Activated effector memory CD4-positive, alpha-beta T cell treated with Interleukin-2 at 50 U/mL for 16 hours (primary cell): ENCODE results near the gene TENM3.

ENCODE experiments used
- DNase-seq: peaks from one replicate; pipeline ENCODE4 v3.0.0-alpha.2; 2020

TENM3 gene

DNA sequence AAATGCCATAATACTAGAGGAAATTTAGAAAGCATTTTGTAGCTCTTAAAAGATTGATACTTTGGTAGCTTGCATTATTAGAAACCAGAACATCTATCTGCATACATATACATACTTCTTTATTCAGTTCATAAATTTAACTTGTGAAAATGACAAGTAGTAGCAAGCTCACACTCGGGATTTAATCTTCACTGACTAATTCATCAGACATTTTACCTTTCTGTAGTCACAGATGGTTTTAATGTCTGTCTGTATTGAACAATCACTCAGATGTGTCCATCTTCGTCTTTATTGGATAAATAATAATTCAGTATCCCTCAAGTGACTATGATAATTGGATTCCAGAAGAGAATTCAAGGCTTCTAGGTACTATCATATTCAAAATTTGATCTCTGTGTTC, 232.3 kb downstream of the TENM3 start:
- no peak for DNase-seq

DNA sequence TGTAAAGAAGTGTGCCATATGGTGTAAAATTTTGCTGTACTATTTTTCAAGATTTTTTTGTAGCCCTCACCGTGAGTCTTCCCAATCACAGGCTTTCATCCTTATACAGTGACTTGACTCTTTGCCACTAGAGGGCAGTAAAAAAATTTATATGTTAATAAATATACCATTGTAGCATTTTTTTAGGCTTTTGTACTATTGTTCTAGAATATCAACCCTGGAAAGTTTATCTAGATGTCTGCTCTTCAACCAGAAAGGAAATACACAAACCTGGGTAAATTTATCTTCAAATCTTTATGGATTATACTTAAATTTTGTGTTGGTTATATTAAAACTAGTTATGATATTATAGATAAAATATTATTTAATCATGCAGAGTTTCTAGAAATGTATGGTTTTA, 235.3 kb downstream of the TENM3 start:
- DNase-seq = no peak

DNA sequence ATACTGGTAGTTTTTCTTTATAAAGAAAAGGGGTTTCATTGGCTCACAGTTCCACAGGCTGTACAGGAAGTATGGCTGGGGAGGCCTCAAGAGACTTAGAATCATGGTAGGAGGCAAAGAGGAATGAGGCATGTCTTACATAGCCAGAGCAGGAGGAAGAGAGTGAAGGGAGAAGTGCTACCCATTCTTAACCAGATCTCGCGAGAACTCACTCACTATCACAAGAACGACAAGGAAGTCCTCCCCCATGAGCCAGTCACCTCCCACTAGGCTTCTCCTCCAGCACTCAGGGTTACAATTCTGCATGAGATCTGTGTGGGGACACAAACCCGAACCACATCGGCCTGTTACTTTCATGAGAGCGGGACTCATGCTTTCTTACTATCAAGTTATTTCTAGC, 240.5 kb downstream of the TENM3 start:
- no peak for DNase-seq

DNA sequence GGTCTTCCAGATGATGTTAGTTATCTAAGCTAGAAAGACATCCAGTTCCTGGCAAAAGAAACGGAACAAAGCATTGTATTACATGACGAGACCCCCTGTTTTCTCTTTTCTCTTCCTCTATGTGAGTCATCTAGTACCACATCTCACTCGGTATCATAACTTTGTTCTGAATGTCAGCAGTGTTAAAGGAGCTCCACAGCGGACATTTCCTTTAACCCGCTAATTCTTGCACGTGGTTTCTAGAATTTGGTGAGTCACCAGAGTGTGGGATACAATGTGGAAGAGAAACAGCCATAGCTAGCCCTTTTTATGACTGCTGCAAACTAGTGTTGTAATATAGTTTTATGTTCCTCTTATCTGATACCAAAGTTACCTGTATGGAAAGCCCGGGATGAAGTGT, 243.7 kb downstream of the TENM3 start:
- no peak for DNase-seq

DNA sequence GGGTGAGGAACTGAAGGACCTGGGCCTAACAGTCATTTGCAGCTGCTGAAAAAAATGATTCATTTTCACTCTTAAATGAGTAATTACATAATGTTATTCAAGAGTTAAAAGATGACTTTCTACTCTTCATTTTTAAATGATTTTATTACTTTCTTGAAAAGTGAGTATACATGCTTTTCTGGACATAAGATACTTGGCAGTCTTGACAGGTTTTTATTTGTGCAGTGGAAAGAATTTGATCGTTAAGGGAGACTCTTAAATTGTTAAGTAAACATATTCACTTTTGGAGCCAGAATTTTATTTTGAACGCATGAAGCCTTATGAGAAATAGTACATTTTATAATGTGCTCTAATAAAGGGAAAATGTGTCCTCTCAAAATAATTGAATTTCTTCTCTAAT, 245.7 kb downstream of the TENM3 start:
- no peak for DNase-seq

DNA sequence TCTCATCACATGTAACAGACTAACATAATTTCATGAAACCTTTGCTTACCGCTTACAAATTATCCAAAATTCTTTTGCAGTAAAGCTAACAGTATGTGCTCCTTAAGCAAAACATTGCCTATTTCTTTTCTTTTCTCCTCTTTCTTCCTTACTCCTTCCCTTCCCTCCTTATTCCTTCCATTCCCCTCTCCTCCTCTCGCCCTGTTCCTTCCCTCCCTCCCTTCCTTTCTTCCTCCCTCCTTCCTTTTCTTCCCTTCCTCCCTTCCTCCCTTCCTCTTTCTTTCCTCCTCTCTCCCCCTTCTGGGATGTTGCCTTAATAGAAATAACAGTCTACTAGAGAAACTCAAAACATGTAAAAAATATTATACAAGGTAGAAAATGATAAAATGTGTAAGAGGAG, 246.4 kb downstream of the TENM3 start:
- DNase-seq = no peak

DNA sequence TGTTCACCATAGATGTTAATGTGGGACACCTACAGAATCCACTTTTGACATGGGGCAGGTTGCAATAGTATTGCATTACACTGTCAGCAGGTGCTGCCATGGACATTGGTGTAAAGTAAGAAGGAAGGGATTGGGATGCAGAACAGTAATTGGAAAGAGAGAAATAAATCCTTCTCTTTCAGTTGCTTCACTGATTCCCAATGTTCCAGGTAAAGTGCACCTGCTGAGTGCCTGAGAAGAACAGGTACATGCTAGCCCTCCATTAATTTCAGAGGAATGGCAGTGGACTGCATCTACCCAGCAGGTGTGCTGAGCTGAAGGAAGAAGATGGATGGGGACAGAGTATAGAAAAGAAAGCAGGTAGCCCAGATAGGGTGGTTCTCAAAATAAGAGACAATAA, 248.5 kb downstream of the TENM3 start:
- DNase-seq = no peak

DNA sequence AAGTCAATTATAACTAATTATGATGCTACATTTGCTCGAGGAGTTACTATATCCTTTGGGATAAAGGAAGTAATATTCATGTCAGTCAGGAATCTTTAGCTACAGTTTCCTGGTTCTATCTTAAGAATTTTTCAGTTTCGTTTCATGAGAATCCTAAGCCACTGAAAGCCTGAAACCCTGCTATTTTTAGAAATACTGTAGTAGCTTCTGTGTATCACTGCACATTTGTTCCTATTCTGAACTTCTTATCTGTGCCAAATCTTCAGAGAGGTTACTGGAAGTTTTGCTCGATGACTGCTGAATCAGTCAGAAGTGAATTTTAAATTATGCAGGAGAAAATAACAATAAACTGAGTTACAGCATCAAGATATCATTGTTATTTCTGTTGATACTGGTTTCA, 249.2 kb downstream of the TENM3 start:
- no peak for DNase-seq

DNA sequence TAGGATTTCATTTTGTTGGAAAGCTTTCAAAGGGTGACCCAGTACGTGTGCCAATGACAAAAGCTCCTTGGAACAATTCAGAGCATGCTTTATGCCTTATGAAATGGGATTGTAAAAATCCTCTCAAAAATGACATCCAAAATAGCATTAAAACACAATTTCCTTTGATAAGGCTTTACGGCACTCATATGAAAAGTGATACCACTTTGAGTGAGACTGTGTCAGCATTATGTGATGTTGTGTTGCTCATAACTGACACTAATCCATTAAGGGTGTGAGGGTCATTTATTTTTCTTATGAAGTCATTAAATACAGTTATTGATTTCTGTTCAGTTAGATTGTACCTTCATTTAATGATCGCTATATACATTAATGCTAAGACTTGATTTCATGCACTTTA, 250.2 kb downstream of the TENM3 start:
- no peak for DNase-seq

DNA sequence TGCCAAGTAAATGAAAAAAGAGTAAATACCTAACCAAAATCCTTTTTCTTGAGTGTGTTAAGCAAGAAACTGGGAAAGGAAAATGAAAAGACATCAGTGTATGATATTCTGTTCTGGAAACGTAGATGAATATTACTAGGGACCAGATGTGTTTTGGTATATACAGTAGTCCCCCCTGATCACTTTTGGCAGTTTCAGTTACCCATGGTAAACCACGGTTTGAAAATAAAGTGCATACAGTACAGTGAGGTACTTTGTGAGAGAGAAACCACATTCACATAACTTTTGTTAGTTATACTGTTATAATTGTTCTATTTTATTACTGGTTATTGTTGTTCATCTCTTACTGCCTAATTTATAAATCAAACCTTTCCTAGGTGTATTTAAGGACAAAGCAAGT, 250.9 kb downstream of the TENM3 start:
- DNase-seq = no peak

DNA sequence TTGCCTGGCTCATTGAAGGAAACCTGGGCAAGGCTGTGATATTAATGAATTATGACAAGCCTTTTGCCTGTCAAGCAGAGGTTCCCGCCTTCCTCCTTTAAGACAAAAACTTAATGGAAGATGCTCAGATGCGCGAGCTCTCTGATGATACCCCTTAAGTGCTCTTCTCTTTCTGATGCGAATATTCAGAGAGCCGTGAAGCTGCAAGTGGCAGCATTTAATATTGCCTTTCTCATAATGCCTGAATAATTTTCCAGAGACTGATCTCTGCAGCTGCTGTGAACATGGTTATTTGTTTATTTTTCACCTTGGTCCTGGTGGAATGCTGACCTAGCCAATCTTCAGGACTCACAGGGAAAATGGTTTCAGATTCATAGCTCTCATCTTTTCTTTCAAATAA, 251.8 kb downstream of the TENM3 start:
- DNase-seq = no peak

DNA sequence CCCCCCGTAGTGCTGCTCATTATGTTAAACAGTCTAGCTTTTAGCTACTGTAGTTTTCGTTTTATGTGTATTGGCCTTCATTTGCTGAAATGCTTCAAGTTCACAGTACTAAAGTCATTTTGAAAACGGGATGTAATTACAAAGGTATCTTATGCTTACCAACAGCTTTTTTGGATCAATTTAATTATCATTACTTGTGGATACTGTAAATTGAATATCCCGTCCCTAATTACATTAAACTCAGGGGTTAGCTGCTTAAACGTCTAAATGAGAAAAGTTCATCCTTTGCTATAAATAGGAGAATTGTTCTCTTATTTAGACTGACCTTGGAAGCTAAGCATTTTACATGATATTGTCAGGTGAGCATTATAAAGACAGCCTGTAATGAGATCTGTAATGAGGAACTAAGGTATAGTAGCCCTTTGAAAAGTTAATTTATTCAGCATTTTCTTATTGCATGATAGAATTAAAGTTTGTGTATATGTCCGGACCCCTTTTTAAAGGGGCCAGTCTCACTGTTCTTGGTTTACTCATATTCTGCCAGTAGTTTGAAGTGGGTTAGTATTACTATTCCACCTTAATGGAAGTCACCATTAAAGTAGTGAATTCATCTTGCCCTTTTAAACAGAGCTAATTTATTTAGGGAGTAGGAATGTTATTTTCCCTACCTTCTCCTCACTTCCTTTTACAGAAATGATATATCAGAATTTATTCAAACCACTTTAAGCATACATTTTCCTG, 252.6 kb downstream of the TENM3 start:
- DNase-seq = no peak

DNA sequence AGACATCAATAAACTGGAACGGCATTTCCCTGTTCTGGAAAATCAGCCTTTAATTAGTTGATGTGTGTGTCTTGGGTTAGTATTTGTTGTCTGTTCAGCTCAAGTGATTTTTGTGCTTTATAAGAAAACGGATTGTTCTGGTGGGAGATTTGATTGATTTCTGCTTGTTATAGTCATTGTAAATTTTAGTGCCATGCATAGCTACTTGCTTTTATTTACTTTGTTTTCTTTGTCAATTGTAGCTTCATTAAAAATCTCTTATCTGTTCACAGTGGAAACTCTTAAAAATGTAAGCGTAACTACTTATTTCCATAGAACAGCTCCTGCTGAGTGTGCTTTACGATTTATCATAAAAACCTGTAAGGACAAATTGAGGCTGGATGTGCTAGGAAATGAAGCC, 253.2 kb downstream of the TENM3 start:
- DNase-seq = no peak

DNA sequence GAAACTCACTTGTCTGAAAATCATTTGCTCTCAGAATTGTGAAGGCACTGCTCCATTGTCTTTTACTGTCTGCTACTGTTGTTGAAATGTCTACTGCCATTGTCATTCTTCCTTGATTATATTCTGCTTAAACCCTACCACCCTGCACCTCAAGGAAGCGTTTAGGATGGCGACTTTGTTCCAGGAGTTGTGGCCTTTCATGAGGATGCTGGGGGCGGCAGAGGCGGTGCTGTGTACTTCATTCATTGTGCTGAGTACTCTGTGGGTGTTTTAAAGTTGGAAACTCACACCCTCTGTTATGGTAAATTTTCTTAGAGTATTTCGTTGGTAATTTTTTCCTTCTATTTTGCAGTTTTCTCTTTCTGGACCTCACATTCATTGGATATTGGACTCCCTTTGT, 258.9 kb downstream of the TENM3 start:
- DNase-seq = no peak

DNA sequence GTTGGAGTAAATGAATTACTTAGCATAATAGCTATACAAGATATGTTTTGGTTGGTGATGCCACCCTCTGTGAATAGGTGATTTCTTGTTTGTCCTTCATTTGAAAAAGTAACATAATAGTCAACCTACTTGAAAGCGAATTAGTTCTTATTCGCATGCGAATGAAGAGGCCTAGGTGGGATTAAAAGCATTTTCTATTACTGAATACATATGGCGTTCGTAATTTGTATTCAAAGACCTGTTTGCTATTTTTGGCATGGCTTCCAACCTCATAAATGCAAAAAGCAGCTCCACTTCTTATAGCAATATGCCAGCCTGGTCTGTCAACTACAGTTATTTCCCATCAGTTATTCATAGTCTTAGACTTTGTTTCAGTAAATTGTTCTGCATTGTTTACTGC, 261.3 kb downstream of the TENM3 start:
- no peak for DNase-seq

DNA sequence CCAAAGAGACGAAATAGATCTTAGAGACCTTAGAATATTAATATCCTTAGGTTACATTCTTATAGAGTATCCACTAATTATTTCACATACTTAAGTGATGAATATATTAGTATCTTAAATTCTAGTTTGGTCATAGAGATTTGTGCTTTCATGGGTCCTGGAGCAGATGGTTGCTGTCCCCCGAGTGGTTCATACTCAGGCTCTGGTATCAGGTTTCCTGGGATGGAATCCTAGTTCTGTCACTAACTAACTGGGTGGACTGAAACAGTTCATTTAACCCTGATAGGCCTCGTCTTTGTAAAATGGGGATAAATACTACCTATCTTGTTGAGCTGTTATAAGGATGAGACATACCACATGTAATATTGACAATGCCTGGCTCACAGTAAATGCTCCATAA, 264.6 kb downstream of the TENM3 start:
- DNase-seq = no peak

DNA sequence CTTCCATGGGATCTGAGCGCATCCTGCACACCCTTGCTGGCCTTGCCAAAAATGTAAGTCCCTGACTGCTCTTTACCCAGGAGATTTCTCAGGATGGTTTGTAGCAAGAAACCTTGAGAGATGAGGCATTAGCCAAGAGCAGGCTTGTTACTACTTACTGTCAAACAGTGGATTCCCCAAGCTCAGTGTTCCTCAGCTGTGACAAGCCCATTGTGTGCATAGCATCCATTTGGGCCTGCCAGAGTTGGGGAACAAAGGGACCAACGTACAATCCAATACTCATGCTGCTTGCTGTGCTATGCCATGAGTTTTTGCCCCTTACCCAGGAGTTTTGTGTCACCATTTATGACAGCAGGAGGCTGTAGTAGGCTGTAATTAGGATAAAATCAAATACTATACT, 267.6 kb downstream of the TENM3 start:
- no peak for DNase-seq

DNA sequence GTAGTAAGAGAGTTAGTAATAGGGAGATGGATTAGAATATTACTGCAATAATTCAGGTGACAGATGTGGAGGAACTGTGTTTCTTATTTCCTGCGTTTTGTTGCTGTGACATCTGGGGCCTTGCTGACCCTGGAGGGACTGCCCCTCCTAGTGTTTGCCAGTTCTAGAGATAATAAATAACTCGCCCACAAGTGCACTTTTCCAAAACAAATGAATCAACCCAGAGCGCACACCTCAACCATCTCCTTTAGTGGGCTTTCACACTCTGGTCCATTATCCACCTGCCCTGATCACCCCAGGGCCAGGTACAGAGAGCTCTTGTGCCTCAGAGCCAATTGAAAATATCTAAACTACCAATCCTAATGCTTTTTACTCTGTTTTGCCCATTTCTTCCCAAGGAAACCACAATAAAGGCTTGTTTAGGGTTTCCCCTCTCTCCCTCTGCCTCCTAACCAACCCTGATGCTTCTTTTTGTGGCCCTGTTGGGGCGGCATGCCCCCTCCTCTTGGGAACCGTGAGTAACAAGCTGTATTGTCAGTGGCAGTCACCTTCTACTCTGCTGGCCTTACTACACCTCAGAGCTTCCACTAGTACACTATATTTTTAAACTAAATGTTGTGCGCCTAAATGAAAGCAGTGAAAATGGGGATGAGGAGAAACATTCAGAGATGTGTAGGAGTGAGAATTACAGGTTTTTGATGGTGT, 270.5 kb downstream of the TENM3 start:
- no peak for DNase-seq

DNA sequence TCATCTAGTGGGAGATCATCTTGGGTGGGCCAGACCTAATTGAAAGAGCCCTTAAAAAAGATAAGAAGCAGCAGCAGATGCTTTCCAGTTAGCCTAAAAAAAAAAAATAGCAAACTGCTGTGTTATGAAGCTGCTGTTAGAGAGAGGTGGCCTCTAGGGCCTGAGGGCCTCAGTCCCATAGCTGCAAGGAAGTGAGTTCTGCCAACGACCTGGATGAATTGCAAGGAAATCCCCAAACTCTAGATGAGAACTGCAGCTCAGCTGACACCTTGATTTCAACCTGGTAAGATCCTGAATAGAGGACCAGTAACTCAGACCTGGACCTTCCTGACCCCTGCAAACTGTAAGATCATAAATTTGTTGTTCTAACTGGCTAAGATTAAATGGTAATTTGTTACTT, 275.2 kb downstream of the TENM3 start:
- DNase-seq = no peak

DNA sequence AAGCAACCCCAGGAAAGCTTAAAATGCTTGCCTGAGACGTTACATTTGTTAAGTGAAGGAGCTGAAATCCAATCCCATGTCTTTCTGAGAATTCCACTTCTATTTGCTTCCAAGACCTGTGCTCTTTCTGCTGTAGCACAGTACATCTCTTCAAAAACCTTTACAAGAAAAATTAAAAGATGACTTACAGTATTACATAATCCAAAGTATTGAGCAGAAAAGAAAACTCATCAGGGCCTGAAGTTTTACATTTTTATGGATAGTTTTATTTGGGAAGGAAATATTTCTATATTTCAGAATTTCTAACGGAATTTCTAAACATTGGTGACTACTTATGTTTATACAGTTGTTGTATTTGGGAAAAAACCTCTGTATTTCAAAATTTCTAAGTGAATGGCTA, 276.3 kb downstream of the TENM3 start:
- DNase-seq = no peak

DNA sequence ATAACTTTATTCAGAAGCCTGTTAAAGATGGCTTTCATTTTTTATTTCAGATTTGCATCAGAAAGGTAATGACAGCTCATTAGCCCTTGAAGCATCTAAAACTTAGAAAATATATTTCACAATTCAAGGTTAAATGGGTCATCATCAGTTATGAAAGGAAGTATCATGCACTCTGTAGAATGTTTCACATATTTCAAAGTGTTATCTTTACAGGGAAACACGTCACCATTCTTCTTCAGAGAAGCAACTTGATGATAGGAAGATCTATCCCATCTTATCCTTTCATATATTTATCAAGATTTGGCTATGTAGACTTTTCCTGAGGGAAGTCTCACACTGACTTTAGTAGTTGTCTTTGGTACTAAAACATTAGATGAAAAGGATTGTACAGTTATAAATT, 277.8 kb downstream of the TENM3 start:
- no peak for DNase-seq

DNA sequence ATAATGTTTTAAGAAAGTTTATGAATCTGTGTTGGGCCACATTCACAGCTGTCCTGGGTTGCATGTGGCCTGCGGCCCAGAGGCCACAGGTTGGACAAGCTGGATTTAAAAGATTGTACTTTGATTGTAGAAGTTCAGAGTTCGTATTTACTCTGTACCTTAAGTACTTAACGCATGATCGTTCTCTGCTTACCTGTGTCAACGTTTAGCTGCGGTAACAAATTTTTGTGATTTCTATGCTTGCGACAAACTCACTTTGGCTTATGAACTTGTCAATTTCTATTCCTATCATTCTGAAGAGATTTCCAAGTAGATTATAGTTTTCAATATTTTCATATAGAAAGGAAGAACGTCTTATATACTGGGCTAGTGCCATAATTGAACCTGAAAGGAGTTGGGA, 285.6 kb downstream of the TENM3 start:
- no peak for DNase-seq

DNA sequence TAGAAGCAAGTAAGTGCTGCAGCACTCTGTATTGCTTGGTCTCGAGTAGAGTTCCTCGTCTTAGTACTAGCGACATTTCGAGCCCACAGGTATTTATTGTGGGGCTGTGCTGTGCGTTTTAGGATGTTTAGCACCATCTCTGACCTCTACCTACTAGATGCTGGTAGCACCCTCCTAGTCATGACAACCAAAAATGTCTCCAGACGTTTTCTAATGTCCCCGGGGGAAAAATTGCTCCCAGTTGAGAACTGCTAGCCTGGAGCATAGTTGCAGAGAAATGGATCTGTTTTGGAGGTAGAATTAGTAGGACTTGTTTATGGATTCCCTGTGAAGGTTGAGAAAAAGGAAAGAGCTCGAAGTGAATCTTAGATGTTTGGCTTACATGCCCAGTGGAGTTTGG, 287.2 kb downstream of the TENM3 start:
- DNase-seq = no peak

DNA sequence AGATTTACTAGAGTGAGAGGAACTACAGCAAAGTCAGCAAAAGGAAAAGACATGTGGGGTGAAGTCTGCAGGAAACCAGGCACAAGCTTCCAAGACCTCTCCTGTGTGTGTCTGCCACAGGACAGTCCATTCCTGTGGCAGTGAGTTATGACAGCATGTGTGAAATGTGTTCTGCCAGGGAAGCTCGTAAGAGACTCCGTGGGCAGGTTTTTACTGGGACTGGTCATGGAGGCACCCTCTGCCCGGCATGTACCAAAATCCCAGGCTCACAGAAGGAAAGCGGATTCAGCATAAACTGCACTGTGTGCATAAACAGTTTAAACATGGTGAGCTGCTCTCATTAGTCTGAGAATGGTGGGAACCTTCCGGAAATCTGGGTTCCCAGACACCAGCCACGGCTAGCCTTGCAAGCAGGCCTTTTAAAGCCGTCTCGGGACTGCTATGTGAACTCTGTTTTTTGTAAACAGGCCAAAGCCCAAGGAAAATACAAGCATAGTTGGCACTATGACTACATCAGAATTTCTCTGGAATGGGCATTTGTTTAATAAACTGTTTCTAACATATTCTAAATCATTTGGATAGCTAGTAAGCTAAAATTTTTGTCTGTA, 288.5 kb downstream of the TENM3 start:
- DNase-seq = no peak

DNA sequence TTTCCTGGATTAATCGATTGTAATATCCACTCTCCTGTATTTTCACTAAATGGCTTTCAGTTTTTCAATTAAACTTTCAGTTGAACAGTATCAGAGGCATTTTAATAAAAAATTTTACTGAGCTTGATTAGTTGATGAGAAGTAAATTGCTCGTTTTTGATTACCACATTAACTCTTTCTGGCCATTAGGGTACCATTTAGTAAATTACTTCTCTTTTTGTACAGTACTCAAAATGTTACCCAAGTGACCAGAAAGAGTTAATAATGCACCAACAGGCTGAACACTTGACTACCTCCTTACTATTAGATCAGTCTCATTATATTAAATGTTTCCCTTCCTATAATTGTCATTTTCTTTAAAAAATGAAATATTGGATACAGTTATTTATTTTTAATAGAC, 289.2 kb downstream of the TENM3 start:
- no peak for DNase-seq
